SHP77 (cell line): ENCODE data around the gene TSR1.

Source experiments
- DNase-seq, 2 experiments: peaks; one replicate each; lab custom pipeline; 2025; lab: John Stamatoyannopoulos, UW

The TSR1 gene

GRCh38 chr17:2336852-2337543 is 741 bp upstream of the TSR1 start, which contains the start of gene SGSM2:
SGSM2 (plus strand) TSS chr17:2337501; CDS start chr17:2337689, 188 bp downstream.
- DNase-seq = peak; percentile 57 to 69

GRCh38 chr17:2335726-2336214 is 487 bp downstream of the TSR1 start:
- DNase-seq = no peak

- no peak for DNase-seq
Measured at GRCh38 chr17:2331303-2331702, 5.0 kb downstream of the TSR1 start.

GRCh38 chr17:2323629-2324314 is 12.5 kb downstream of the TSR1 start:
- no peak for DNase-seq

- no peak for DNase-seq
Measured at GRCh38 chr17:2321399-2321798, 14.9 kb downstream of the TSR1 start.

GRCh38 chr17:2319051-2319450 is 17.2 kb downstream of the TSR1 start:
- DNase-seq = no peak

GRCh38 chr17:2317796-2318195 is 18.5 kb downstream of the TSR1 start:
- DNase-seq = peak in 1 of 2 experiments; percentile 14

GRCh38 chr17:2316916-2317205 is 19.4 kb downstream of the TSR1 start:
- DNase-seq = peak in 1 of 2 experiments; percentile 20

- DNase-seq = no peak
Measured at GRCh38 chr17:2312736-2313135, 23.5 kb downstream of the TSR1 start.

GRCh38 chr17:2309338-2310154 is 26.7 kb downstream of the TSR1 start:
- DNase-seq = no peak

GRCh38 chr17:2304931-2305330 is 31.3 kb downstream of the TSR1 start:
- DNase-seq = no peak

- peak; percentile 84 to 91 for DNase-seq
Measured at GRCh38 chr17:2303204-2304188, 32.8 kb downstream of the TSR1 start, which contains the start of the genes SMG6 and SRR. SMG6 (minus strand) TSS chr17:2303785; CDS start chr17:2303720, 65 bp downstream. SRR (plus strand) TSS chr17:2303950; CDS start chr17:2315561, 11,611 bp downstream.

- DNase-seq = no peak
Measured at GRCh38 chr17:2302778-2303203, 33.5 kb downstream of the TSR1 start.

- DNase-seq = no peak
Measured at GRCh38 chr17:2299756-2300155, 36.5 kb downstream of the TSR1 start.

GRCh38 chr17:2299136-2299535 is 37.1 kb downstream of the TSR1 start:
- no peak for DNase-seq

GRCh38 chr17:2297023-2297422 is 39.2 kb downstream of the TSR1 start:
- DNase-seq = no peak

- DNase-seq = no peak
Measured at GRCh38 chr17:2295575-2295974, 40.7 kb downstream of the TSR1 start.

- no peak for DNase-seq
Measured at GRCh38 chr17:2292100-2292499, 44.2 kb downstream of the TSR1 start.

- no peak for DNase-seq
Measured at GRCh38 chr17:2289878-2290478, 46.3 kb downstream of the TSR1 start.

GRCh38 chr17:2283302-2283701 is 53.0 kb downstream of the TSR1 start:
- DNase-seq = no peak
